Lower leg skin (tissue), 3 donors: Measurements from ENCODE around the gene TNFRSF8.

Experiments used
- POLR2A ChIP-seq, 2 donors: fragments of 450-650 bp; IDR thresholded peaks; one replicate each; pipeline ENCODE4 v1.6.1; 2016 to 2017; ENCODE audit warnings: antibody characterized with exemption in 2 of 2, mild to moderate bottlenecking in 1 of 2, moderate library complexity in 1 of 2
- TF ChIP-seq, protein P1 (sequence below), 3 donors: fragments of 450-650 bp; IDR thresholded peaks; one replicate each; pipeline ENCODE4 v1.5.1; 2016; ENCODE audit warnings: antibody characterized with exemption in 3 of 3, mild to moderate bottlenecking in 3 of 3, moderate library complexity in 2 of 3

DNA sequence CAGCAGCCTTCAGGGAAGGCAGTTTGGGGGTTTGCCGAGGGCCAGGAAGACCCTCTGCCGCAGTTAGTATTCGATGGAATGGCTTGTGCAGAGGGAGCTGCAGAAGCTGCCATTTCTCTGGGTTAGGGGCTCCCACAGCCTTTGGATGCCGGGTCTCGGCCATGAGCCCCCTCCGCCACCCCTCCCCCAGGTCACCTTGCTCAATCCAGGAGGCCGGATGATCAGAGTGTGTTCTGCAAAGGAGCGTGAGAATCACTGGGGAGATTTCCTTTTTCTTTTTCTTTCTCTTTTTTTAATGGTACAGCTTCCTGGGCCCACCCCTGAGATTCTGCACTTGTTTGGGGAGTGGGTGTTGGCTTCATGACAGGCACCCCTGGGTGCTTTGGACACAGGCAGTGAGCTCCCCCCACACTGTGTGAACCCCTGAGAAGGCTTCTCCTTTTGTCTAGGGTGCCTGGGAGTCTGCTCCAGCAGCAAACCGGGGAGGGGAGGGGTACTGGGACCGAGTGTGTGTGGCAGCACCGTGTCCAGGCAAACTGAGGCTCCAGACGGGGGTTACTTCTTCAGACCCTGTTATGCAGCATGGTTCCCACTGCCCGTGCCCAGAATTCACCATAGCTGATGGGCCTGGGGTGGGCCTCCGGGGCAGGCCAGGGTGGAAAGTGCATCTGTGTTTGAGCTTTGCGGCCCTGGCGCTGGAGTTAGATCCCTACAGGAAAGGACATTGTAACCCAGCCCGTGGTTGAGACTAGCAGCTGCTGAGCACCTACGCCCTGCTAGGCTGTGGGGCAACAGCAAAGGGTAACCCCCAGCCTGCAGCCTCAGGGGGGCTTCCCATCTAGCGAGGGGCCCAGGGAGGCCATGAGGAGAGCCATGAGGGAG lies 122.2 kb downstream of the TNFRSF8 start:
- TF ChIP-seq, protein P1, sequence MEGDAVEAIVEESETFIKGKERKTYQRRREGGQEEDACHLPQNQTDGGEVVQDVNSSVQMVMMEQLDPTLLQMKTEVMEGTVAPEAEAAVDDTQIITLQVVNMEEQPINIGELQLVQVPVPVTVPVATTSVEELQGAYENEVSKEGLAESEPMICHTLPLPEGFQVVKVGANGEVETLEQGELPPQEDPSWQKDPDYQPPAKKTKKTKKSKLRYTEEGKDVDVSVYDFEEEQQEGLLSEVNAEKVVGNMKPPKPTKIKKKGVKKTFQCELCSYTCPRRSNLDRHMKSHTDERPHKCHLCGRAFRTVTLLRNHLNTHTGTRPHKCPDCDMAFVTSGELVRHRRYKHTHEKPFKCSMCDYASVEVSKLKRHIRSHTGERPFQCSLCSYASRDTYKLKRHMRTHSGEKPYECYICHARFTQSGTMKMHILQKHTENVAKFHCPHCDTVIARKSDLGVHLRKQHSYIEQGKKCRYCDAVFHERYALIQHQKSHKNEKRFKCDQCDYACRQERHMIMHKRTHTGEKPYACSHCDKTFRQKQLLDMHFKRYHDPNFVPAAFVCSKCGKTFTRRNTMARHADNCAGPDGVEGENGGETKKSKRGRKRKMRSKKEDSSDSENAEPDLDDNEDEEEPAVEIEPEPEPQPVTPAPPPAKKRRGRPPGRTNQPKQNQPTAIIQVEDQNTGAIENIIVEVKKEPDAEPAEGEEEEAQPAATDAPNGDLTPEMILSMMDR (IDR thresholded peaks at IDR 0.05): no peak
- TF ChIP-seq POLR2A (IDR thresholded peaks at IDR 0.05): no peak
